Activated B cell treated with CpG ODN at 0.5 μM for 24 hours (primary cell): ENCODE measurements around the gene MGLL. TPM values are rescaled to one million over a fixed set of nuclear protein-coding genes. Genes with fewer than 3 reads are reported as not detected.

Experiments
- ATAC-seq: fragments of 200-7000 bp; cut with Tn5 transposase; one replicate; pipeline ENCODE4 v1.10.0; 2021; ENCODE audit warnings: low read depth, mild to moderate bottlenecking, moderate library complexity
- CTCF ChIA-PET: fragments of 350-600 bp; sonication (Branson Sonifier 250); formaldehyde crosslinking; loops from one replicate; lab custom pipeline; 2021; ENCODE audit warnings: antibody characterized with exemption; lab: Charles Lee
- POLR2A ChIA-PET: fragments of 350-600 bp; sonication (Branson Sonifier 250); formaldehyde crosslinking; loops from one replicate; lab custom pipeline; 2021; ENCODE audit warnings: antibody characterized with exemption; lab: Charles Lee
- DNase-seq: peaks from one replicate; pipeline ENCODE4 v3.0.0; 2022
- H3K27ac Mint-ChIP-seq: one replicate; pipeline ENCODE4 v1.8.0; 2020; ENCODE audit warnings: mixed read lengths
- H3K27me3 Mint-ChIP-seq: one replicate; pipeline ENCODE4 v1.8.0; 2021; ENCODE audit warnings: mixed read lengths
- H3K36me3 Mint-ChIP-seq: one replicate; pipeline ENCODE4 v1.8.0; 2021; ENCODE audit warnings: low read depth, mixed read lengths
- H3K4me1 Mint-ChIP-seq: one replicate; pipeline ENCODE4 v1.8.0; 2021; ENCODE audit warnings: mixed read lengths
- H3K4me3 Mint-ChIP-seq: one replicate; pipeline ENCODE4 v1.8.0; 2020; ENCODE audit warnings: mild to moderate bottlenecking, mixed read lengths
- H3K9me3 Mint-ChIP-seq: one replicate; pipeline ENCODE4 v1.8.0; 2020; ENCODE audit warnings: mixed read lengths
- intact Hi-C: fragments of 100-400 bp; cut with micrococcal nuclease; formaldehyde crosslinking; loops from one replicate; pipeline ENCODE4 v1.15.1; 2024
- total RNA-seq: library from RNA; stranded (reverse); gene quantifications from 2 replicates; pipeline ENCODE4 v1.2.3, GENCODE V29; 2022
- TF ChIP-seq, protein P1 (sequence below): fragments of 200-600 bp; IDR thresholded peaks from one replicate; pipeline ENCODE4 v1.8.0; 2022; ENCODE audit warnings: antibody characterized with exemption, mild to moderate bottlenecking

MGLL gene
- total RNA-seq, 1 donor from 2014 or later: 19.1 TPM

DNA sequence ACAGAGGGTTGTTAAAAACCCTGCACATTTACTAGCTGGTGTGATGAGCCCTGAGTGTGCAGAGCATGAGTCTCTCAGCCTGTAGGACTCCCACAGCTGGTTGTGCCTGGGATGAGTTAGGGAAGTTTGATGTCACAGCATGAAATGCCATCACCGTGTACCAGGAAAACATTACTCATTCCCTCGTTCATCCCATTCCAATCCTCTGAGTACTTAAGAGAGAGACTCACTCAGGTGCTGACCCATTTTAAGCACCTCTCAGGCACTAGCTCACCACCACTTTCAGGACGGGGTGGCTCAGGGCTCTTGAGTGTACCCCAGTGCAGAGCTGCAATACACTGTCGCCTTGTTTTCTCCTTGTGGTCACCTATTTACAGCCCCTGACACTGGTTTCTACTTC, 18.7 kb downstream of the MGLL start:
- POLR2A ChIA-PET: no interaction called here
- H3K36me3 Mint-ChIP-seq: no peaks in the 10 kb centered on the region
- intact Hi-C loops: no loop called here

DNA sequence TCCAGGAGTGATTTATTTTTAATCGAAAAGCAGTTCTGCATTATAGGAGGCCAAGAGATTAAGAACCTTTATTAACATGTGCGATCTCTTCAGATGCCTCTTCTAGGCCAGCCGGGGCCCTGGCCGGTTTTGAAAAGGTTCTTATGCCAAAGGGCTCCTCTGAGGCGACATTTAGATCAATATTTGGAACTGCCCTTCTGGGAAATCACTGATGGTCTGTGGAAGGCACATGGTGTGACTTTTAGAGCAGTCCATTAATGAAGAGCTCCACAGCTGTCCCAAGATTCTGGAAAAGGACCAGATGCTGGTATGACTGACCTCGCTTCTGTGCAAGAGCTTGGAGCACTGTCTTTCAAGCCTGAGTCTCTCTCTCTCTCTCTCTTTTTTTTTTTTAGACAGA, 19.7 kb downstream of the MGLL start:
- intact Hi-C loops: no loop called here
- Mint-ChIP-seq H3K9me3 (no peaks in the 10 kb centered on the region), H3K27me3 (no peaks in the 10 kb centered on the region), H3K36me3 (no peaks in the 10 kb centered on the region), H3K4me3 (no peak overlapping the region), H3K27ac (no peak overlapping the region), H3K4me1 (peaks cover 9% of the 10 kb centered on the region)
- no peak for DNase-seq
- no peak for ATAC-seq
- POLR2A ChIA-PET: no interaction called here
- CTCF ChIA-PET: no interaction called here
- TF ChIP-seq, protein P1, sequence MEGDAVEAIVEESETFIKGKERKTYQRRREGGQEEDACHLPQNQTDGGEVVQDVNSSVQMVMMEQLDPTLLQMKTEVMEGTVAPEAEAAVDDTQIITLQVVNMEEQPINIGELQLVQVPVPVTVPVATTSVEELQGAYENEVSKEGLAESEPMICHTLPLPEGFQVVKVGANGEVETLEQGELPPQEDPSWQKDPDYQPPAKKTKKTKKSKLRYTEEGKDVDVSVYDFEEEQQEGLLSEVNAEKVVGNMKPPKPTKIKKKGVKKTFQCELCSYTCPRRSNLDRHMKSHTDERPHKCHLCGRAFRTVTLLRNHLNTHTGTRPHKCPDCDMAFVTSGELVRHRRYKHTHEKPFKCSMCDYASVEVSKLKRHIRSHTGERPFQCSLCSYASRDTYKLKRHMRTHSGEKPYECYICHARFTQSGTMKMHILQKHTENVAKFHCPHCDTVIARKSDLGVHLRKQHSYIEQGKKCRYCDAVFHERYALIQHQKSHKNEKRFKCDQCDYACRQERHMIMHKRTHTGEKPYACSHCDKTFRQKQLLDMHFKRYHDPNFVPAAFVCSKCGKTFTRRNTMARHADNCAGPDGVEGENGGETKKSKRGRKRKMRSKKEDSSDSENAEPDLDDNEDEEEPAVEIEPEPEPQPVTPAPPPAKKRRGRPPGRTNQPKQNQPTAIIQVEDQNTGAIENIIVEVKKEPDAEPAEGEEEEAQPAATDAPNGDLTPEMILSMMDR: no peak

More for the DNA sequence above, 18.7 kb downstream of the MGLL start:
- CTCF ChIA-PET: no interaction called here
- no peaks in the 10 kb centered on the region for H3K9me3 Mint-ChIP-seq
- H3K27ac Mint-ChIP-seq: no peak overlapping the region
- DNase-seq (no peak), ATAC-seq (no peak)
- H3K4me3 Mint-ChIP-seq: no peak overlapping the region
- TF ChIP-seq, protein P1: no peak
- H3K4me1 Mint-ChIP-seq: peaks cover 14% of the 10 kb centered on the region
- H3K27me3 Mint-ChIP-seq: no peaks in the 10 kb centered on the region

DNA sequence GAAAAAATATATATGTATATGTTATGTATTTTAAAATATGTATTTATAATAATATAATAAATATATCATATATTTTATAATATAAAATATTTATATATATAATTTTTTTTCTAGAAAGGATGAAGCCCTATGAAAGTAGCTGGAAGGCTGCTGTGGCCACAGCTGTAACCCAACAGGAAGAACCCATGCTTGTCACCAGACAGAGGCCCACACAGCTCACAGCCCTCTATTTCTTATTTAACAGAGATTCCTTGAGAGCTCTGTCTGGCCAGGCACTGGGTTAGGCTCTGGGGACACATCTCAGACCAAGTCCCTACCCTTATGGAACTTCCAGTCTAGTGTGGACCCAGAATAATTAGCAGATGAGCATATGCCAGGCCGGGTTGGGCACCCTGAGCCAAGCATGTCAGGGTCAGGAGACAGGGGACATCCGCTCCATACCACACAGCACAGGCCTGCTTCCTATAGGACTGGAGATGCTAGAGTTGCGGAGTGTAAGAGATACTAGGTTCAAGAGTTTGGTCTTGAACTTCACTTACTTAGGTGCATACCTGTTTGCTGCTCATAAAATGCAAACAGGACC, 20.5 kb downstream of the MGLL start:
- no peak for DNase-seq
- ChIA-PET POLR2A (no interaction called here), CTCF (interaction anchor here (1.1 kb wide), 1 partner anchor 169 kb away, joined by 4 read pairs; no protein-coding TSS in a partner anchor)
- Mint-ChIP-seq H3K9me3 (no peaks in the 10 kb centered on the region), H3K4me3 (no peak overlapping the region), H3K4me1 (peaks cover 9% of the 10 kb centered on the region), H3K36me3 (no peaks in the 10 kb centered on the region), H3K27ac (no peak overlapping the region), H3K27me3 (no peaks in the 10 kb centered on the region)
- intact Hi-C loops: no loop called here
- TF ChIP-seq, protein P1: no peak
- ATAC-seq: no peak

DNA sequence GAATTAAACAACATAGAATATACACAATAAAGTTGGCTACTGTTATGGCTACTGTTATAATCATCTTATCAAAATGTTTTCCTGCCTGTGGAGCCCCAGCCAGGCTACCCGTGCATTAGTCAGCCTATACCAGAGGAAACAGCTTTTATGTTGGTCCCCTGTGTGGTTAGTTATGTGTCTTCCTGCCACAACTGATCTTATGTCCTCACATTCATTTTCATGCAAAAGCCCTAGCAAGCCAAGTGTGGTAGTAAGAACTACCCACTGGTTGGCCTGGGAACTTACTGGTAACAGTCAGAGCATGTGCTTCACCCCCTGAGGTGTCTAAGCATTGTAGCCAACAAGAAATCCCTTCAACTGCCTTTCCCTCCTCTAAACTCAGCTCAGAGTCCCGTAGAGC, 21.8 kb downstream of the MGLL start:
- no peaks in the 10 kb centered on the region for H3K9me3 Mint-ChIP-seq
- H3K4me1 Mint-ChIP-seq: peaks cover 9% of the 10 kb centered on the region
- ATAC-seq (peak; percentile 45), DNase-seq (no peak)
- H3K27me3 Mint-ChIP-seq: no peaks in the 10 kb centered on the region
- H3K4me3 Mint-ChIP-seq: no peak overlapping the region
- peak overlapping the region; percentile 55 for H3K27ac Mint-ChIP-seq
- H3K36me3 Mint-ChIP-seq: no peaks in the 10 kb centered on the region
- TF ChIP-seq, protein P1: no peak
- intact Hi-C loops: no loop called here
- ChIA-PET POLR2A (interaction anchor here (0.7 kb wide), 1 partner anchor 10 kb away, joined by 3 read pairs; no protein-coding TSS in a partner anchor), CTCF (interaction anchor here (1.1 kb wide), 1 partner anchor 171 kb away, joined by 4 read pairs; no protein-coding TSS in a partner anchor)

DNA sequence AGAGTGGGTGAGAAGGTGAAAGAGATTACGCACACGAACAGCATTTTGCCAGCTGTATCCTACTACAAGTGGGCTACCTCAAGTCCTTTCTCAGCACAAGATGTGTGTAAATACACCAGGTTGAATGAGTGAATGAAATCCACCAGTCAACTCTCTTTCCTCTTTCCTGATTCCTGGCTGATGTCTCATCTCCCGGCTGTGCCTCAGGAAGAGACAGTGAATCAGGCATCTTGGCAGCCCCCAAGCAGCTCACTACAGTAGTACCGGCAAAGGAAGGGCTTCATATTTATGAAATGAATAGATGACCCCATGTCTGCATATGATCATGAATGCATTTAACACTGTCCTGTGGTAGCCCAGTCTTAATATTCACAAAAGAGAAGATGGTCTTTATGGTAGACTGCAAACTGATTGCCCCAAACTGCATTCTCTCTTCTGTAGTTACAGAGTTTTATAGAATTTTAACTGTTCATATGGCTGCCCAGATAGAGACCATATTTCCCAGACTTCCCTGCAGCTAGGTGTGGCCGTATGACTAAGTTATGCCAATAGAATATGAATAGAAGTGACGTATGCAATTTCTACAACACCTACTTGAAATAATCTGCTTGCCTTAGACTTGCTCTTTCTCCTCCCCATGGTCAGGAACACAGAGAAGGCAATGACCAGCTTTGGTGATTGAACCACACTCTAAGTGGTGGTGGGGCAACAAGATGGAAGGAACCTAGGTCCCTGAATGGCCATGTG, 22.7 kb downstream of the MGLL start:
- H3K27ac Mint-ChIP-seq: no peak overlapping the region
- H3K9me3 Mint-ChIP-seq: peaks cover 6% of the 10 kb centered on the region
- ATAC-seq: no peak
- H3K4me1 Mint-ChIP-seq: peaks cover 9% of the 10 kb centered on the region
- POLR2A ChIA-PET: no interaction called here
- H3K36me3 Mint-ChIP-seq: no peaks in the 10 kb centered on the region
- TF ChIP-seq, protein P1: no peak
- no peak overlapping the region for H3K4me3 Mint-ChIP-seq
- CTCF ChIA-PET: no interaction called here
- intact Hi-C loops: no loop called here
- DNase-seq: no peak
- H3K27me3 Mint-ChIP-seq: no peaks in the 10 kb centered on the region
